Caco-2 (cell line): Measurements from ENCODE around the gene HES6. TPM values are rescaled to one million over a fixed set of nuclear protein-coding genes. Genes with fewer than 3 reads are reported as not detected.

Source experiments
- BruUV-seq: library from RNA; stranded (reverse); fragments of 400-500 nt; replicated peaks from 2 replicates; lab custom pipeline; 2021; lab: Mats Ljungman, UMichigan
- CTCF ChIA-PET: fragments of 300-600 bp; sonication (Branson Sonifier 250); formaldehyde crosslinking; loops from one replicate; lab custom pipeline; 2022; ENCODE audit warnings: antibody characterized with exemption; lab: Charles Lee
- POLR2A ChIA-PET: fragments of 300-600 bp; sonication (Branson Sonifier 250); formaldehyde crosslinking; loops from one replicate; lab custom pipeline; 2022; ENCODE audit warnings: antibody characterized with exemption; lab: Charles Lee
- DNase-seq, 2 experiments: peaks; one replicate each; pipeline versions ENCODE4 v3.0.0 to v3.0.0-alpha.2; 2020 to 2022
- H3K27me3 ChIP-seq: replicated peaks from 2 replicates; pipeline ENCODE4 v1.6.0; 2011; ENCODE audit warnings: low read length; ENCODE audit not compliant: control insufficient read depth, insufficient read depth
- H3K36me3 ChIP-seq: 2 replicates; pipeline ENCODE4 v1.5.1; 2011; ENCODE audit warnings: low read length; ENCODE audit not compliant: control insufficient read depth, insufficient read depth
- H3K4me1 ChIP-seq: fragments of 250-450 bp; sonication (Bioruptor Pico); 2 replicates; pipeline ENCODE4 v1.5.1; 2020; ENCODE audit warnings: mild to moderate bottlenecking
- H3K4me3 ChIP-seq: 2 replicates; pipeline ENCODE4 v1.5.1; 2011; ENCODE audit warnings: low read depth, mild to moderate bottlenecking, control low read depth, low read length
- H3K9me3 ChIP-seq: fragments of 250-450 bp; sonication (Bioruptor Pico); 2 replicates; pipeline ENCODE4 v1.5.1; 2020; ENCODE audit warnings: mild to moderate bottlenecking, moderate library complexity
- H3K27ac Mint-ChIP-seq: one replicate; pipeline ENCODE4 v1.8.0; 2022; ENCODE audit warnings: mixed read lengths; ENCODE audit not compliant: unreplicated experiment
- H3K27me3 Mint-ChIP-seq: one replicate; pipeline ENCODE4 v1.8.0; 2022; ENCODE audit warnings: mixed read lengths; ENCODE audit not compliant: insufficient read depth, unreplicated experiment
- H3K36me3 Mint-ChIP-seq: one replicate; pipeline ENCODE4 v1.8.0; 2022; ENCODE audit warnings: mild to moderate bottlenecking, mixed read lengths; ENCODE audit not compliant: insufficient read depth, unreplicated experiment
- H3K4me1 Mint-ChIP-seq: one replicate; pipeline ENCODE4 v1.8.0; 2022; ENCODE audit warnings: low read depth, mixed read lengths; ENCODE audit not compliant: unreplicated experiment
- H3K4me3 Mint-ChIP-seq: one replicate; pipeline ENCODE4 v1.8.0; 2022; ENCODE audit warnings: mild to moderate bottlenecking, moderate library complexity, mixed read lengths; ENCODE audit not compliant: unreplicated experiment
- H3K9me3 Mint-ChIP-seq: one replicate; pipeline ENCODE4 v1.8.0; 2022; ENCODE audit warnings: mixed read lengths; ENCODE audit not compliant: unreplicated experiment
- intact Hi-C: fragments of 100-400 bp; cut with micrococcal nuclease; formaldehyde crosslinking; loops from one replicate; pipeline ENCODE4 v1.10.0; 2022; ENCODE audit not compliant: unreplicated experiment
- total RNA-seq: library from RNA; stranded (reverse); gene quantifications from 2 replicates; pipeline ENCODE4 v1.2.3, GENCODE V29; 2022
- TF ChIP-seq, protein P1 (sequence below), 2 experiments: fragments of 200-600 bp in 1 of 2; IDR thresholded peaks; 1 replicate in 1 of 2; 2 replicates in 1 of 2; pipeline versions ENCODE4 v1.5.1 to v1.8.0; 2011 to 2022; ENCODE audit warnings: antibody characterized with exemption in 1 of 2, control low read depth in 1 of 2, inconsistent platforms in 1 of 2, low read depth in 1 of 2, low read length in 1 of 2, mild to moderate bottlenecking in 1 of 2, moderate library complexity in 1 of 2; ENCODE audit not compliant: insufficient read depth in 1 of 2, severe bottlenecking in 1 of 2, unreplicated experiment in 1 of 2

Gene HES6
- total RNA-seq, 1 experiment from 2014 or later: 22.1 TPM

DNA sequence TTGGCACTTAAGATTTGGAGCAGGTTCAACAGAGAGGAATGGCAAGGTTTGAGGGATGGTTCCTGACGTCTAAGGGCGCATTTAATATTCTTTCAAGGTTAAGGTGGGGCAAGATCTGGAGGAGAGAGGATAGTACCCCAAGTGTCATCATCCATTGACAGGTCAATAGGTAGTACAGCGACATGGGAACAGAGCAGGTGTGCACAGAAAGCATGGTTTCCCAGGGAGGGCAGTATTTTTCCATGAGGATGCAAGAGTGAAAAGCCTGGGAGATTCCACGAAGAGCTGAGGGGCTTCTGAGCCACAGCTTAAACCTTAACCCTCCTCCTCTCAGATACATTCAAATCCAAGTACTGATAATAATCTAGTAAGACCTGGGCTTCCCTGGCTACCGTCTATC lies 9.1 kb downstream of the HES6 start:
- no peak overlapping the region for H3K4me3 Mint-ChIP-seq
- H3K4me3 ChIP-seq: no peak overlapping the region

DNA sequence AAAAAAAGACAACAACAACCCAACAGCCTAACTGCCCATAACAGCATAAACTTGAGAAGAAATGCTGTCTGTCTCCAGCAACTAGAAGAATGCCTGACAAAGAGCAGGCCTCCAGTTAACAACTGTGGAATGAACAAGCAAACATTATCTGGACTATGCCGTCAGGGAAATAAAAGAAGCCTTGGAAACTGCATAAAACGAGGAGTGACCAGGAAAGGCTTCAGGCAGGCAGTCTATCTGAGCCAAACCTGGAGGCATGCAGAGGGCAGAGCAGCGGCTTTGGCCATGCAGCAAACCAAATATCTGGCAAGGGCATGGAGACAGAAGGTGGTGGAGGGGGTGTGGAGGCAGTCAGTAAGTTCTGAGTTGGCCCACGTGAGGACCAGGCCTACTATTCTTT lies 11.1 kb downstream of the HES6 start:
- Mint-ChIP-seq H3K4me1 (no peaks in the 10 kb centered on the region), H3K9me3 (no peaks in the 10 kb centered on the region), H3K27me3 (peaks cover 5% of the 10 kb centered on the region), H3K4me3 (no peak overlapping the region), H3K27ac (no peak overlapping the region), H3K36me3 (no peaks in the 10 kb centered on the region)
- POLR2A ChIA-PET: no interaction called here
- Histone ChIP-seq H3K9me3 (no peaks in the 10 kb centered on the region), H3K4me3 (no peak overlapping the region), H3K4me1 (no peaks in the 10 kb centered on the region), H3K36me3 (no peaks in the 10 kb centered on the region), H3K27me3 (no peaks in the 10 kb centered on the region)
- CTCF ChIA-PET: no interaction called here
- intact Hi-C loops: no loop called here
- BruUV-seq: no TSS peak
- TF ChIP-seq, protein P1, sequence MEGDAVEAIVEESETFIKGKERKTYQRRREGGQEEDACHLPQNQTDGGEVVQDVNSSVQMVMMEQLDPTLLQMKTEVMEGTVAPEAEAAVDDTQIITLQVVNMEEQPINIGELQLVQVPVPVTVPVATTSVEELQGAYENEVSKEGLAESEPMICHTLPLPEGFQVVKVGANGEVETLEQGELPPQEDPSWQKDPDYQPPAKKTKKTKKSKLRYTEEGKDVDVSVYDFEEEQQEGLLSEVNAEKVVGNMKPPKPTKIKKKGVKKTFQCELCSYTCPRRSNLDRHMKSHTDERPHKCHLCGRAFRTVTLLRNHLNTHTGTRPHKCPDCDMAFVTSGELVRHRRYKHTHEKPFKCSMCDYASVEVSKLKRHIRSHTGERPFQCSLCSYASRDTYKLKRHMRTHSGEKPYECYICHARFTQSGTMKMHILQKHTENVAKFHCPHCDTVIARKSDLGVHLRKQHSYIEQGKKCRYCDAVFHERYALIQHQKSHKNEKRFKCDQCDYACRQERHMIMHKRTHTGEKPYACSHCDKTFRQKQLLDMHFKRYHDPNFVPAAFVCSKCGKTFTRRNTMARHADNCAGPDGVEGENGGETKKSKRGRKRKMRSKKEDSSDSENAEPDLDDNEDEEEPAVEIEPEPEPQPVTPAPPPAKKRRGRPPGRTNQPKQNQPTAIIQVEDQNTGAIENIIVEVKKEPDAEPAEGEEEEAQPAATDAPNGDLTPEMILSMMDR (IDR thresholded peaks at IDR 0.05; ENCODE audit: insufficient read depth in 1 of 2, low read depth in 1 of 2, low read length in 1 of 2, severe bottlenecking in 1 of 2, unreplicated experiment in 1 of 2): no peak
- no peak for DNase-seq

More for the DNA sequence above, 9.1 kb downstream of the HES6 start:
- ChIA-PET CTCF (no interaction called here), POLR2A (no interaction called here)
- no peaks in the 10 kb centered on the region for H3K4me1 Mint-ChIP-seq
- TF ChIP-seq, protein P1 (IDR thresholded peaks at IDR 0.05; ENCODE audit: insufficient read depth in 1 of 2, low read depth in 1 of 2, low read length in 1 of 2, severe bottlenecking in 1 of 2, unreplicated experiment in 1 of 2): no peak
- no peak for DNase-seq
- intact Hi-C loops: no loop called here
- H3K36me3 Mint-ChIP-seq: no peaks in the 10 kb centered on the region
- Histone ChIP-seq H3K36me3 (no peaks in the 10 kb centered on the region), H3K4me1 (no peaks in the 10 kb centered on the region), H3K9me3 (no peaks in the 10 kb centered on the region), H3K27me3 (no peaks in the 10 kb centered on the region)
- no peaks in the 10 kb centered on the region for H3K9me3 Mint-ChIP-seq
- no TSS peak for BruUV-seq
- peaks cover 5% of the 10 kb centered on the region for H3K27me3 Mint-ChIP-seq
- no peak overlapping the region for H3K27ac Mint-ChIP-seq

DNA sequence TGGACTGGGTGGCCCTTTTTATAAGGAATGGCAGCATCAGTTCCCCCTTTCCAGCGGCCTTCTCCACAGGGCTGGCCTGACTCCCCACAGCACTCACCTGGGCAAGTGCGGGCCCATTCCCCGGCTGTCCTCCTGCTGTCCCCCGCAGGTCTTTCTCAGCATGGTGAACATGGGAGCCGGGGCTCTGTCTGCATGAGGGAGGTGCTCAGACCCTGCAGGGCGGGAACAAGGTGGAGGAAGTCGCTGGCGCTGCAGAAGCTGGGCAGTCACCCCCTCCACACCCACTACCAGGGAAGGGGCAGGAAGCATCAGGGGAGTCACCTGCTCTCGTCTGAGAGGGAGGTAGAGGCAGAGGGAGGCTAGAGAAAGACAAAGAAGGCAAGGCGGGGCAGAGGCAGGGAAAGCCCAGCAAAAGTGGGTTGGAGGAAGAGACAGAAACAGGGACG lies 12.2 kb downstream of the HES6 start:
- Histone ChIP-seq H3K27me3 (no peaks in the 10 kb centered on the region), H3K4me1 (no peaks in the 10 kb centered on the region), H3K4me3 (no peak overlapping the region), H3K9me3 (no peaks in the 10 kb centered on the region), H3K36me3 (no peaks in the 10 kb centered on the region)
- Mint-ChIP-seq H3K9me3 (no peaks in the 10 kb centered on the region), H3K27ac (no peak overlapping the region), H3K4me3 (no peak overlapping the region), H3K4me1 (no peaks in the 10 kb centered on the region), H3K27me3 (peaks cover 5% of the 10 kb centered on the region), H3K36me3 (no peaks in the 10 kb centered on the region)
- no TSS peak for BruUV-seq
- POLR2A ChIA-PET: no interaction called here
- intact Hi-C loops: no loop called here
- TF ChIP-seq, protein P1 (IDR thresholded peaks at IDR 0.05; ENCODE audit: insufficient read depth in 1 of 2, low read depth in 1 of 2, low read length in 1 of 2, severe bottlenecking in 1 of 2, unreplicated experiment in 1 of 2): no peak
- DNase-seq: no peak
- CTCF ChIA-PET: no interaction called here
